B cell (primary cell): ENCODE data around the gene PCDH1. TPM values are rescaled to one million over a fixed set of nuclear protein-coding genes. Genes with fewer than 3 reads are reported as not detected.

Experiments
- ATAC-seq: fragments of 200-7000 bp; cut with Tn5 transposase; one replicate; pipeline ENCODE4 v1.10.0; 2021; ENCODE audit warnings: low read depth, mild to moderate bottlenecking, moderate number of reproducible peaks, moderate library complexity
- CTCF ChIA-PET: fragments of 350-600 bp; sonication (Branson Sonifier 250); formaldehyde crosslinking; loops from one replicate; lab custom pipeline; 2021; ENCODE audit warnings: antibody characterized with exemption, inconsistent platforms; lab: Charles Lee
- POLR2A ChIA-PET: fragments of 350-600 bp; sonication (Branson Sonifier 250); formaldehyde crosslinking; loops from one replicate; lab custom pipeline; 2021; ENCODE audit warnings: antibody characterized with exemption; lab: Charles Lee
- DNase-seq: peaks from one replicate; pipeline ENCODE4 v3.0.0; 2013
- H2AFZ ChIP-seq: 2 replicates; pipeline ENCODE4 v1.6.1; 2012; ENCODE audit warnings: mild to moderate bottlenecking, low read depth, low read length; ENCODE audit not compliant: insufficient read depth, poor library complexity, severe bottlenecking
- H3K27ac ChIP-seq, 2 donors: 1 replicate in 1 of 2; 2 replicates in 1 of 2; pipeline ENCODE4 v1.5.1; 2012 to 2013; ENCODE audit warnings: low read length in 2 of 2, mild to moderate bottlenecking in 2 of 2, moderate library complexity in 1 of 2
- H3K27me3 ChIP-seq, 4 experiments: fragments of 200-600 bp in 1 of 4; sonication (generic) in 1 of 4; replicated peaks in 1 of 4; 1 replicate in 2 of 4; 2 replicates in 2 of 4; pipeline versions ENCODE4 v1.6.1 to v1.7.0; 2013 to 2016; ENCODE audit warnings: low read length in 3 of 4, mild to moderate bottlenecking in 2 of 4, mixed read lengths in 1 of 4, moderate library complexity in 1 of 4; ENCODE audit not compliant: insufficient read depth in 4 of 4, control insufficient read depth in 3 of 4; ENCODE audit errors: control extremely low read depth in 1 of 4
- H3K36me3 ChIP-seq, 2 experiments: replicated peaks in 1 of 2; 1 replicate in 1 of 2; 2 replicates in 1 of 2; pipeline versions ENCODE4 v1.6.1 to v1.7.1; 2013; ENCODE audit warnings: low read length in 1 of 2; ENCODE audit not compliant: insufficient read depth in 2 of 2, control insufficient read depth in 1 of 2; ENCODE audit errors: control extremely low read depth in 1 of 2, extremely low read depth in 1 of 2
- H3K4me1 ChIP-seq, 2 donors: fragments of 200-600 bp in 1 of 2; sonication (generic) in 1 of 2; 1 replicate in 1 of 2; 2 replicates in 1 of 2; pipeline versions ENCODE4 v1.5.1 to v1.6.1; 2013 to 2017; ENCODE audit warnings: low read length in 2 of 2; ENCODE audit not compliant: control insufficient read depth in 2 of 2, insufficient read depth in 2 of 2
- H3K4me2 ChIP-seq: replicated peaks from 2 replicates; pipeline ENCODE3; 2012; ENCODE audit warnings: mild to moderate bottlenecking, low read depth, low read length; ENCODE audit not compliant: poor library complexity, severe bottlenecking
- H3K4me3 ChIP-seq, 5 experiments: fragments of 200-600 bp in 1 of 5; sonication (generic) in 1 of 5; 1 replicate in 3 of 5; 2 replicates in 2 of 5; pipeline versions ENCODE4 v1.5.1 to v1.7.0; 2011 to 2016; ENCODE audit warnings: low read length in 4 of 5, mild to moderate bottlenecking in 4 of 5, low read depth in 2 of 5, control low read depth in 1 of 5, moderate library complexity in 1 of 5; ENCODE audit not compliant: insufficient read depth in 1 of 5; ENCODE audit errors: control extremely low read depth in 1 of 5, extremely low read depth in 1 of 5
- H3K79me2 ChIP-seq: fragments of 200-600 bp; sonication (generic); one replicate; pipeline ENCODE4 v1.6.0; 2016; ENCODE audit warnings: low read length; ENCODE audit not compliant: control insufficient read depth, insufficient read depth
- H3K9ac ChIP-seq: fragments of 200-600 bp; sonication (generic); 2 replicates; pipeline ENCODE4 v1.6.1; 2017; ENCODE audit warnings: mild to moderate bottlenecking, low read length, moderate library complexity
- H3K9me3 ChIP-seq, 3 donors: one replicate each; pipeline versions ENCODE4 v1.6.1 to v1.7.1; 2013; ENCODE audit warnings: low read length in 2 of 3; ENCODE audit not compliant: control insufficient read depth in 2 of 3, insufficient read depth in 1 of 3; ENCODE audit errors: control extremely low read depth in 1 of 3
- H4K20me1 ChIP-seq: 2 replicates; pipeline ENCODE4 v1.6.0; 2012; ENCODE audit warnings: mild to moderate bottlenecking, low read length; ENCODE audit not compliant: insufficient read depth, control insufficient read depth, poor library complexity, severe bottlenecking
- H3K27ac Mint-ChIP-seq: one replicate; pipeline ENCODE4 v1.8.0; 2021; ENCODE audit warnings: mixed read lengths
- H3K27me3 Mint-ChIP-seq: one replicate; pipeline ENCODE4 v1.8.0; 2021; ENCODE audit warnings: mixed read lengths
- H3K4me1 Mint-ChIP-seq: one replicate; pipeline ENCODE4 v1.8.0; 2021; ENCODE audit warnings: mixed read lengths
- H3K4me3 Mint-ChIP-seq: one replicate; pipeline ENCODE4 v1.8.0; 2021; ENCODE audit warnings: mixed read lengths
- H3K9me3 Mint-ChIP-seq: one replicate; pipeline ENCODE4 v1.8.0; 2022; ENCODE audit warnings: mixed read lengths; ENCODE audit not compliant: insufficient read depth
- EZH2 ChIP-seq: IDR thresholded peaks from 2 replicates; pipeline ENCODE4 v1.6.1; 2012; ENCODE audit warnings: borderline replicate concordance, low read depth, mild to moderate bottlenecking, moderate library complexity, low read length; ENCODE audit not compliant: insufficient read depth, poor library complexity, severe bottlenecking
- WGBS: methylation state at CpG from one replicate; pipeline ENCODE4 v1.1.5; 2013; ENCODE audit warnings: missing lambda C conversion rate; ENCODE audit not compliant: insufficient coverage; 5-methylcytosine and 5-hydroxymethylcytosine counted together
- intact Hi-C: fragments of 100-400 bp; cut with micrococcal nuclease; formaldehyde crosslinking; loops from one replicate; pipeline ENCODE4 v1.10.0; 2022
- polyA plus RNA-seq: library from polyadenylated mRNA; depleted of rRNA; stranded (reverse); fragments of >200 nt; gene quantifications from 2 replicates; pipeline ENCODE4 v1.2.3, GENCODE V29; 2012
- total RNA-seq, 2 donors: library from RNA; stranded (reverse); fragments of 120-200 nt in 1 of 2; gene quantifications; 1 replicate in 1 of 2; 2 replicates in 1 of 2; pipeline versions ENCODE4 v1.2.3 to v1.2.4, GENCODE V29; 2013 to 2022
- TF ChIP-seq, protein P1 (sequence below): fragments of 200-600 bp; IDR thresholded peaks from one replicate; pipeline ENCODE4 v1.8.0; 2022; ENCODE audit warnings: antibody characterized with exemption, mild to moderate bottlenecking

PCDH1 gene
- total and polyA plus RNA-seq, 2 donors (not counting 1 experiment from before 2014, with no cell fraction given): 0.06 TPM; not detected in 1

GRCh38 chr5:141869514-141869913 lies 8.7 kb downstream of the PCDH1 start:
- 90% methylated on average over 5 of the region's 9 CpGs for WGBS
- Mint-ChIP-seq H3K9me3 (no peaks in the 10 kb centered on the region), H3K27ac (no peak overlapping the region), H3K4me3 (no peak overlapping the region), H3K27me3 (peaks cover 57% of the 10 kb centered on the region), H3K4me1 (no peaks in the 10 kb centered on the region)
- H3K4me3 ChIP-seq: no peak overlapping the region
- no peaks in the 10 kb centered on the region for H3K79me2 ChIP-seq
- no peaks in the 10 kb centered on the region for H3K36me3 ChIP-seq
- TF ChIP-seq, protein P1, sequence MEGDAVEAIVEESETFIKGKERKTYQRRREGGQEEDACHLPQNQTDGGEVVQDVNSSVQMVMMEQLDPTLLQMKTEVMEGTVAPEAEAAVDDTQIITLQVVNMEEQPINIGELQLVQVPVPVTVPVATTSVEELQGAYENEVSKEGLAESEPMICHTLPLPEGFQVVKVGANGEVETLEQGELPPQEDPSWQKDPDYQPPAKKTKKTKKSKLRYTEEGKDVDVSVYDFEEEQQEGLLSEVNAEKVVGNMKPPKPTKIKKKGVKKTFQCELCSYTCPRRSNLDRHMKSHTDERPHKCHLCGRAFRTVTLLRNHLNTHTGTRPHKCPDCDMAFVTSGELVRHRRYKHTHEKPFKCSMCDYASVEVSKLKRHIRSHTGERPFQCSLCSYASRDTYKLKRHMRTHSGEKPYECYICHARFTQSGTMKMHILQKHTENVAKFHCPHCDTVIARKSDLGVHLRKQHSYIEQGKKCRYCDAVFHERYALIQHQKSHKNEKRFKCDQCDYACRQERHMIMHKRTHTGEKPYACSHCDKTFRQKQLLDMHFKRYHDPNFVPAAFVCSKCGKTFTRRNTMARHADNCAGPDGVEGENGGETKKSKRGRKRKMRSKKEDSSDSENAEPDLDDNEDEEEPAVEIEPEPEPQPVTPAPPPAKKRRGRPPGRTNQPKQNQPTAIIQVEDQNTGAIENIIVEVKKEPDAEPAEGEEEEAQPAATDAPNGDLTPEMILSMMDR: no peak
- no peak for TF ChIP-seq EZH2
- H3K4me1 ChIP-seq: no peaks in the 10 kb centered on the region
- ChIA-PET CTCF (interaction anchor here (1.1 to 2.2 kb wide), 2 partner anchors 12 to 186 kb away, joined by 4 to 5 read pairs; no protein-coding TSS in a partner anchor), POLR2A (no interaction called here)
- H3K9ac ChIP-seq: no peak overlapping the region
- H3K27me3 ChIP-seq: peaks cover 0 to 30% (median 7%) of the 10 kb centered on the region in 4 experiments
- DNase-seq (no peak), ATAC-seq (no peak)
- no peaks in the 10 kb centered on the region for H4K20me1 ChIP-seq
- intact Hi-C loops: no loop called here
- no peak overlapping the region for H3K4me2 ChIP-seq
- no peak overlapping the region for H3K27ac ChIP-seq
- H2AFZ ChIP-seq: no peak overlapping the region
- peaks cover 0 to 2% (median 0%) of the 10 kb centered on the region in 3 donors for H3K9me3 ChIP-seq

GRCh38 chr5:141869040-141869439 lies 9.2 kb downstream of the PCDH1 start:
- Histone ChIP-seq H3K4me3 (no peak overlapping the region), H2AFZ (no peak overlapping the region), H3K4me1 (no peaks in the 10 kb centered on the region), H3K79me2 (no peaks in the 10 kb centered on the region), H3K9ac (no peak overlapping the region), H4K20me1 (no peaks in the 10 kb centered on the region), H3K27me3 (peaks cover 0 to 26% (median 6%) of the 10 kb centered on the region in 4 experiments), H3K36me3 (no peaks in the 10 kb centered on the region), H3K4me2 (no peak overlapping the region), H3K27ac (no peak overlapping the region), H3K9me3 (no peaks in the 10 kb centered on the region)
- WGBS: 93% methylated on average over 14 of the region's 14 CpGs
- TF ChIP-seq, protein P1: no peak
- TF ChIP-seq EZH2: no peak
- no peak overlapping the region for H3K27ac Mint-ChIP-seq
- ATAC-seq (no peak), DNase-seq (no peak)
- H3K9me3 Mint-ChIP-seq: no peaks in the 10 kb centered on the region
- H3K27me3 Mint-ChIP-seq: peaks cover 52% of the 10 kb centered on the region
- ChIA-PET CTCF (interaction anchor here (1.1 to 2.2 kb wide), 2 partner anchors 12 to 186 kb away, joined by 4 to 5 read pairs; no protein-coding TSS in a partner anchor), POLR2A (no interaction called here)
- intact Hi-C loops: no loop called here
- no peaks in the 10 kb centered on the region for H3K4me1 Mint-ChIP-seq
- no peak overlapping the region for H3K4me3 Mint-ChIP-seq
